Measurements from ENCODE around the gene CORO7.

- TF ChIP-seq POLR2A (IDR thresholded peaks at IDR 0.05; ENCODE audit: extremely low read depth, insufficient read length): no peak
- TF ChIP-seq, protein P1, sequence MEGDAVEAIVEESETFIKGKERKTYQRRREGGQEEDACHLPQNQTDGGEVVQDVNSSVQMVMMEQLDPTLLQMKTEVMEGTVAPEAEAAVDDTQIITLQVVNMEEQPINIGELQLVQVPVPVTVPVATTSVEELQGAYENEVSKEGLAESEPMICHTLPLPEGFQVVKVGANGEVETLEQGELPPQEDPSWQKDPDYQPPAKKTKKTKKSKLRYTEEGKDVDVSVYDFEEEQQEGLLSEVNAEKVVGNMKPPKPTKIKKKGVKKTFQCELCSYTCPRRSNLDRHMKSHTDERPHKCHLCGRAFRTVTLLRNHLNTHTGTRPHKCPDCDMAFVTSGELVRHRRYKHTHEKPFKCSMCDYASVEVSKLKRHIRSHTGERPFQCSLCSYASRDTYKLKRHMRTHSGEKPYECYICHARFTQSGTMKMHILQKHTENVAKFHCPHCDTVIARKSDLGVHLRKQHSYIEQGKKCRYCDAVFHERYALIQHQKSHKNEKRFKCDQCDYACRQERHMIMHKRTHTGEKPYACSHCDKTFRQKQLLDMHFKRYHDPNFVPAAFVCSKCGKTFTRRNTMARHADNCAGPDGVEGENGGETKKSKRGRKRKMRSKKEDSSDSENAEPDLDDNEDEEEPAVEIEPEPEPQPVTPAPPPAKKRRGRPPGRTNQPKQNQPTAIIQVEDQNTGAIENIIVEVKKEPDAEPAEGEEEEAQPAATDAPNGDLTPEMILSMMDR (IDR thresholded peaks at IDR 0.05; ENCODE audit: low read depth, low read length): no peak
- TF ChIP-seq MYC (IDR thresholded peaks at IDR 0.05; ENCODE audit: low read depth, low read length): no peak
- TF ChIP-seq, protein P2, sequence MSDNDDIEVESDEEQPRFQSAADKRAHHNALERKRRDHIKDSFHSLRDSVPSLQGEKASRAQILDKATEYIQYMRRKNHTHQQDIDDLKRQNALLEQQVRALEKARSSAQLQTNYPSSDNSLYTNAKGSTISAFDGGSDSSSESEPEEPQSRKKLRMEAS (IDR thresholded peaks at IDR 0.05; ENCODE audit: low read depth, low read length): no peak
Measured at GRCh38 chr16:4411684-4412083, 4.7 kb downstream of the CORO7 start.

Measured in NB4 (cell line).